Measurements from ENCODE around the gene CEACAM19.
"Not testable (repeated sequence)": the region's sequence is repeated elsewhere in the genome, so short reads cannot be mapped to it uniquely, and the experiment has no call there.

DNA sequence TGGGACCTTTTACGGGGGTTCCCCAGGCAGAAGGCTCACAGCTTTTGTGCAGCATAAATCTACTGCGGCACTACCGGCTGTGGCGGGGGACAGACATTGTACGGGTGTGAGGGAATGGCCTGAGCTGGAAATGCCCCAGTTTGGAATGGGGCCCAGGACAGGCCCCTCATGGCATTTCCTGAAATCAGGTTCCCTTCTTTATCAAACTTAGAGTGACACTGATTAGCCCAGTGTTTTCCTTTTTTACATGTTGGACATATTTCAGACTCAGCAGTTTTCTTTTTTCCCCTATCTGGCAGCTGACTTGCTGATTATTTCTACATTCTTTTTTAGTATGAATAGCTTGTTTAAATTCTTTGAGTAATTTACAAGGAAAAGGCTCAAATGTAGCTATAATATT lies 37.2 kb upstream of the CEACAM19 start:
- TF ChIP-seq, protein P1, sequence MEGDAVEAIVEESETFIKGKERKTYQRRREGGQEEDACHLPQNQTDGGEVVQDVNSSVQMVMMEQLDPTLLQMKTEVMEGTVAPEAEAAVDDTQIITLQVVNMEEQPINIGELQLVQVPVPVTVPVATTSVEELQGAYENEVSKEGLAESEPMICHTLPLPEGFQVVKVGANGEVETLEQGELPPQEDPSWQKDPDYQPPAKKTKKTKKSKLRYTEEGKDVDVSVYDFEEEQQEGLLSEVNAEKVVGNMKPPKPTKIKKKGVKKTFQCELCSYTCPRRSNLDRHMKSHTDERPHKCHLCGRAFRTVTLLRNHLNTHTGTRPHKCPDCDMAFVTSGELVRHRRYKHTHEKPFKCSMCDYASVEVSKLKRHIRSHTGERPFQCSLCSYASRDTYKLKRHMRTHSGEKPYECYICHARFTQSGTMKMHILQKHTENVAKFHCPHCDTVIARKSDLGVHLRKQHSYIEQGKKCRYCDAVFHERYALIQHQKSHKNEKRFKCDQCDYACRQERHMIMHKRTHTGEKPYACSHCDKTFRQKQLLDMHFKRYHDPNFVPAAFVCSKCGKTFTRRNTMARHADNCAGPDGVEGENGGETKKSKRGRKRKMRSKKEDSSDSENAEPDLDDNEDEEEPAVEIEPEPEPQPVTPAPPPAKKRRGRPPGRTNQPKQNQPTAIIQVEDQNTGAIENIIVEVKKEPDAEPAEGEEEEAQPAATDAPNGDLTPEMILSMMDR (conservative IDR thresholded peaks at IDR 0.05; ENCODE audit: low read length), result not testable (repeated sequence)
- not testable (repeated sequence) for TF ChIP-seq EZH2phosphoT487 (IDR thresholded peaks at IDR 0.05; ENCODE audit: borderline replicate concordance)

Measured in Loucy (cell line).